Stomach (tissue), 9 donors: ENCODE results near the gene SNRK. TPM values are rescaled to one million over a fixed set of nuclear protein-coding genes. Genes with fewer than 3 reads are reported as not detected.

Source experiments
- DNase-seq, 2 donors: peaks; one replicate each; pipeline versions ENCODE4 v3.0.0 to v3.0.0-alpha.2; 2013 to 2019
- H3K27ac ChIP-seq, 5 donors: fragments of 200-600 bp in 4 of 5; sonication (generic) in 4 of 5; one replicate each; pipeline ENCODE4 v1.5.1; 2013 to 2019; ENCODE audit warnings: mild to moderate bottlenecking in 1 of 5, moderate library complexity in 1 of 5
- H3K27me3 ChIP-seq, 3 donors: fragments of 200-600 bp; sonication (generic); one replicate each; pipeline ENCODE4 v1.5.1; 2017 to 2019; ENCODE audit warnings: mixed run types in 1 of 3
- H3K36me3 ChIP-seq, 4 donors: fragments of 200-600 bp; sonication (generic); 1 replicate in 3 of 4; 2 replicates in 1 of 4; pipeline ENCODE4 v1.5.1; 2016 to 2019
- H3K4me1 ChIP-seq, 4 donors: fragments of 200-600 bp; sonication (generic); one replicate each; pipeline ENCODE4 v1.5.1; 2016 to 2019
- H3K4me3 ChIP-seq, 4 donors: fragments of 200-600 bp; sonication (generic) in 3 of 4; one replicate each; pipeline ENCODE4 v1.5.1; 2016 to 2019; ENCODE audit warnings: mild to moderate bottlenecking in 1 of 4
- H3K9me3 ChIP-seq, 4 donors: fragments of 200-600 bp; sonication (generic); one replicate each; pipeline ENCODE4 v1.5.1; 2016 to 2019
- CTCF ChIP-seq, 7 experiments: fragments of 450-650 bp in 4 of 7; fragments of 200-600 bp in 3 of 7; sonication (generic) in 3 of 7; IDR thresholded peaks; one replicate each; pipeline ENCODE4 v1.5.1; 2016 to 2019; ENCODE audit warnings: antibody characterized with exemption in 7 of 7, control low read depth in 2 of 7, mild to moderate bottlenecking in 1 of 7
- EP300 ChIP-seq: sonication (generic); formaldehyde crosslinking; IDR thresholded peaks from one replicate; pipeline ENCODE4 v1.6.1; 2017; ENCODE audit warnings: antibody characterized with exemption
- POLR2A ChIP-seq, 4 donors: fragments of 450-650 bp; IDR thresholded peaks; one replicate each; pipeline ENCODE4 v1.6.1; 2016; ENCODE audit warnings: antibody characterized with exemption in 4 of 4, control low read depth in 2 of 4, mild to moderate bottlenecking in 1 of 4, moderate library complexity in 1 of 4
- POLR2AphosphoS5 ChIP-seq, 3 donors: sonication (generic); formaldehyde crosslinking; IDR thresholded peaks; one replicate each; pipeline ENCODE4 v1.6.1; 2016; ENCODE audit warnings: antibody characterized with exemption in 3 of 3
- WGBS, 5 donors: extraction: QIAGEN DNeasy Blood & Tissue Kit in 3 of 5; methylation state at CpG; one replicate each; pipeline versions ENCODE4 v1.1.5 to v1.1.7; 2013 to 2018; 5-methylcytosine and 5-hydroxymethylcytosine counted together
- intact Hi-C: fragments of 100-400 bp; cut with DNase I; formaldehyde crosslinking; loops from one replicate; pipeline ENCODE4 v1.15.1; 2023; ENCODE audit warnings: low total_unique reads
- polyA plus RNA-seq, 3 donors: library from polyadenylated mRNA; stranded (reverse); fragments of 200-250 nt; gene quantifications; one replicate each; pipeline ENCODE4 v1.2.3, GENCODE V29; 2013
- total RNA-seq, 5 donors: library from RNA; depleted of rRNA; stranded (reverse); fragments of >200 nt; gene quantifications; one replicate each; pipeline versions ENCODE4 v1.1.0 to v1.2.3, GENCODE V29; 2014 to 2016
- donor health status: healthy with polysubstance abuse.
- donor health status: Bipolar disorder and iron deficiency.
- donor health status: healthy.

Gene SNRK
- total and polyA plus RNA-seq, 8 donors: 8.2 to 183 (median 36.0) TPM

GRCh38 chr3:43366481-43366880, 80.1 kb downstream of the SNRK start:
- Histone ChIP-seq H3K27ac (peak overlapping the region in 4 of 5 donors; percentile 9 to 68 (median 47)), H3K4me3 (peak overlapping the region in 1 of 4 donors; percentile 6), H3K36me3 (peaks cover 0 to 13% (median 8%) of the 10 kb centered on the region in 4 donors), H3K27me3 (no peaks in the 10 kb centered on the region), H3K4me1 (peaks cover 14 to 18% (median 16%) of the 10 kb centered on the region in 4 donors), H3K9me3 (no peaks in the 10 kb centered on the region)
- 20 to 70% (median 41%) methylated on average over 9 to 11 of the region's 11 CpGs for WGBS, 5 donors
- intact Hi-C loops: no loop called here
- TF ChIP-seq POLR2A (IDR thresholded peaks at IDR 0.05) (no peak), EP300 (no peak), POLR2AphosphoS5 (IDR thresholded peaks at IDR 0.05) (no peak)
- peak in 1 of 2 donors; percentile 59 for DNase-seq

- no peak for DNase-seq
- no peaks in the 10 kb centered on the region for H3K9me3 ChIP-seq
- peaks cover 14 to 18% (median 16%) of the 10 kb centered on the region in 4 donors for H3K4me1 ChIP-seq
- TF ChIP-seq POLR2A (IDR thresholded peaks at IDR 0.05): no peak
- TF ChIP-seq POLR2AphosphoS5 (IDR thresholded peaks at IDR 0.05): no peak
- no peak for TF ChIP-seq CTCF (IDR thresholded peaks at IDR 0.05)
- TF ChIP-seq EP300: no peak
- H3K27ac ChIP-seq: peak overlapping the region in 4 of 5 donors; percentile 9 to 68 (median 47)
- H3K4me3 ChIP-seq: peak overlapping the region in 1 of 4 donors; percentile 6
- H3K36me3 ChIP-seq: peaks cover 0 to 13% (median 8%) of the 10 kb centered on the region in 4 donors
- 72 to 78% (median 74%) methylated on average over 7 to 9 of the region's 9 CpGs for WGBS, 5 donors
- no peaks in the 10 kb centered on the region for H3K27me3 ChIP-seq
- intact Hi-C loops: no loop called here
These were observed 80.5 kb downstream of the SNRK start for GRCh38 chr3:43366885-43367284.

GRCh38 chr3:43369404-43370292, 83.3 kb downstream of the SNRK start:
- 84 to 93% (median 87%) methylated on average over 7 to 8 of the region's 8 CpGs for WGBS, 5 donors
- DNase-seq: no peak
- Histone ChIP-seq H3K27ac (no peak overlapping the region), H3K36me3 (peaks cover 0 to 13% (median 8%) of the 10 kb centered on the region in 4 donors), H3K4me1 (peaks cover 14 to 18% (median 16%) of the 10 kb centered on the region in 4 donors), H3K27me3 (no peaks in the 10 kb centered on the region), H3K9me3 (no peaks in the 10 kb centered on the region), H3K4me3 (no peak overlapping the region)
- no peak for TF ChIP-seq EP300
- TF ChIP-seq POLR2AphosphoS5 (IDR thresholded peaks at IDR 0.05): no peak
- TF ChIP-seq CTCF (IDR thresholded peaks at IDR 0.05): no peak
- no peak for TF ChIP-seq POLR2A (IDR thresholded peaks at IDR 0.05)
- intact Hi-C loops: loop anchor here (10.0 kb wide), 1 partner anchor 215 kb away; no protein-coding TSS in a partner anchor

- Histone ChIP-seq H3K36me3 (peaks cover 0 to 11% (median 5%) of the 10 kb centered on the region in 4 donors), H3K27ac (no peak overlapping the region), H3K4me3 (no peak overlapping the region), H3K9me3 (no peaks in the 10 kb centered on the region), H3K4me1 (peaks cover 14 to 18% (median 16%) of the 10 kb centered on the region in 4 donors), H3K27me3 (no peaks in the 10 kb centered on the region)
- intact Hi-C loops: loop anchor here (10.0 kb wide), 1 partner anchor 216 kb away; no protein-coding TSS in a partner anchor
- WGBS, 5 donors: 73 to 80% (median 77%) methylated on average over 6 of the region's 6 CpGs
- no peak for TF ChIP-seq POLR2AphosphoS5 (IDR thresholded peaks at IDR 0.05)
- DNase-seq: no peak
These were observed 84.1 kb downstream of the SNRK start for GRCh38 chr3:43370293-43370980.

- 85 to 89% (median 88%) methylated on average over 3 of the region's 3 CpGs for WGBS, 5 donors
- intact Hi-C loops: loop anchor here (10.0 kb wide), 1 partner anchor 217 kb away; no protein-coding TSS in a partner anchor
- Histone ChIP-seq H3K27me3 (no peaks in the 10 kb centered on the region), H3K4me3 (no peak overlapping the region), H3K27ac (no peak overlapping the region), H3K9me3 (no peaks in the 10 kb centered on the region), H3K36me3 (peaks cover 0 to under 1% (median 0%) of the 10 kb centered on the region in 4 donors), H3K4me1 (peaks cover 6 to 8% (median 7%) of the 10 kb centered on the region in 4 donors)
- TF ChIP-seq POLR2AphosphoS5 (IDR thresholded peaks at IDR 0.05): no peak
- no peak for TF ChIP-seq EP300
- no peak for TF ChIP-seq CTCF (IDR thresholded peaks at IDR 0.05)
- TF ChIP-seq POLR2A (IDR thresholded peaks at IDR 0.05): no peak
- no peak for DNase-seq
These were observed 85.2 kb downstream of the SNRK start for GRCh38 chr3:43371494-43371893.
